Stimulated activated CD4-positive, alpha-beta T cell treated with anti-CD3 and anti-CD28 coated beads, TNF-alpha, amount 100 ng/mL, for 24 hours (primary cell): ENCODE data around the gene FXR2.

Experiments
- DNase-seq, 3 experiments: peaks; one replicate each; pipeline ENCODE4 v3.0.0-alpha.2; 2020; ENCODE audit warnings: low read depth in 3 of 3

FXR2 gene

DNA sequence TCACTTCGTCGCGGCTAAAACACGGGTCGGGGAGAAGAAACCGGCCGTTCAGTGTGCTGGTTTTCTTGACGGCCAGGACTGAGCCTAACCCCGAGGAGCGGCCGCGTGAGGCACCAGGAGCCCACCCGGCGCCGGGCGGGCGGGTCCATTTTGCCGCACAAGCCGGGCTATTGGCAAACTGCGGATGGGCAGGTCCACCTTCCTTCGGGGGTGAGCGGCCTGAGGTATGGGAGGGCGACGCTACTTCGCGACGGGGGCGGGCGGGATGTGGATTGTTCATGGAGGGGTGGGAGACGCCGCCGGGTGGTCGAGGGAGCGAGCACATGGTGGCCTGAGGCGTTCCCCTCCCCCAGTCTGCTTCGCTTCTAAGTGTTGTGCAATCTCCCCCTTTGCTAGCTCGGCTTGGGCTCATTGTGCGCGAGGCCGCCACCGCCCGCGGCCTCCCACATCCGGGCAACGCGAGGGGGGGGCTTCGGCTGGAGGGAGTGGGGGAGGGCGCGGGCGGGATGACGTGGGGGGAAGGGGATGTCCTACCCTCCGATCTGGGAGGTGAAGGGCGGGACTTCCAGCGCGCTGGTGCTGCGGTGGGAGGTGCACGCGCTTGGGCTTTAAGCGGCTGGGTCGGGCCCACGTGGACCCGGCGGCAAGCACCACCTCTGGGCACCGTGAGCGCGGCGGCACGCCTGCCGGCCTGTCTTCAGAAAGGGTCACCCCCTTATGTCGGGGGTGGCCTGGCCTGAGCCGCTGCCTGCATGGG, 41.2 kb downstream of the FXR2 start:
- peak; percentile 81 to 88 (median 82) for DNase-seq

DNA sequence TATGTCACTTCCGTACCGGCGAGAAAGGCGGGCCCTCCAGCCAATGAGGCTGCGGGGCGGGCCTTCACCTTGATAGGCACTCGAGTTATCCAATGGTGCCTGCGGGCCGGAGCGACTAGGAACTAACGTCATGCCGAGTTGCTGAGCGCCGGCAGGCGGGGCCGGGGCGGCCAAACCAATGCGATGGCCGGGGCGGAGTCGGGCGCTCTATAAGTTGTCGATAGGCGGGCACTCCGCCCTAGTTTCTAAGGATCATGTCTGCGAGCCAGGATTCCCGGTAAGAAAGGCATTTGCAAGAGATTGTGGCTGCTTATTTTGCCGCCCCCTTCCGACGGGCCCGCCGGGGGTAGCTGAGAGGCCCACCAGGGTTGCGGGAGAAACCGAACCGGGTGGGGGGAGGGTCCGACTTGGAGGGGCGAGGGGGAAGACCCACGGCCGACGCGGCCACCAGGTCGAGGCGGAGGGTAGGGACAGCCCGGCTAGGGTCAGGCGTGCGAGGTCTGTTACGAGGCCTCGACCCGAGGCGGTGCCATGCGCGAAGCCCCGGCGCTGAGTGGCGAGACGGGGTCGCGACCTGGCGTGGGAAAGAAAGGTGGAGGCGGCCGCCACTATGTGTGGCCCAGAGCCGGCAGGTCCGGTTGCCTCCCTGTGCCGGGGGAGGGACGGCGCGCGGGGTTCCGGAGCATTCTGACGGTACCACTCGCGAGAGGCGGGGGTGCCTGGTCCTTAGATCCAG, 41.9 kb downstream of the FXR2 start:
- peak in 2 of 3 experiments; percentile 99 to 100 for DNase-seq

DNA sequence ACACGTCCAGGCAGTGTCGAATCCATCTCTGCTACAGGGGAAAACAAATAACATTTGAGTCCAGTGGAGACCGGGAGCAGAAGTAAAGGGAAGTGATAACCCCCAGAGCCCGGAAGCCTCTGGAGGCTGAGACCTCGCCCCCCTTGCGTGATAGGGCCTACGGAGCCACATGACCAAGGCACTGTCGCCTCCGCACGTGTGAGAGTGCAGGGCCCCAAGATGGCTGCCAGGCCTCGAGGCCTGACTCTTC, 42.4 kb downstream of the FXR2 start:
- peak in 1 of 3 experiments; percentile 98 for DNase-seq

DNA sequence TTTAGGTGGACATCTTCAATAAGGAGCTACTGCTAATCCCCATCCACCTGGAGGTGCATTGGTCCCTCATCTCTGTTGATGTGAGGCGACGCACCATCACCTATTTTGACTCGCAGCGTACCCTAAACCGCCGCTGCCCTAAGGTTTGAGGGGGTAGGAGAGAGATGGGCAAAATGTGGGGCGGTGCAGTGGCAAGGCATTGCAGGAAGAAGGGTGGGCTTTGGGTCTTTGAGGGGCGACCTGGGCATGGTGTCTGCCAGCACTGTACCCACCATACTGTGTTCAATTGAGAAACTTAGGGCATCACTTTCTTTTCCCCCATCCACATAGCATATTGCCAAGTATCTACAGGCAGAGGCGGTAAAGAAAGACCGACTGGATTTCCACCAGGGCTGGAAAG, 44.3 kb downstream of the FXR2 start:
- no peak for DNase-seq

DNA sequence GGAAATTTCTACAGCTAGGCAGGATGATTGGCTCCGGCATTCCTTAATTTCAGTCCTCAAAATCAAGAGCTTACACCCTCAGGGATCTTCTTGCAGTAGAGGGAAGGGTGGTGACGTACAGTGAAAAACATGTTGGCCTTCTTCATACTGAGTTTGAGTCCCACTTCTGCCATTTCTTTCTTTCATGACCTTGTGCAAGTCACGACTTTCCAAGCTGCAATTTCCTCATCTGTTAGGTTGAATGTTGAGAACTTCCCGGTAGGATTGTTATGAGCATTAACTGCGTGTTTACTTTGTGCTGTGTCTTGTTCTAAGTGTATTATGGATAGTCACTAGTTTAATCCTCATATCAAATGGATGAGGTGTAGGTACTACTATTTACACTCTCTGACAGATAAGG, 45.1 kb downstream of the FXR2 start:
- no peak for DNase-seq

DNA sequence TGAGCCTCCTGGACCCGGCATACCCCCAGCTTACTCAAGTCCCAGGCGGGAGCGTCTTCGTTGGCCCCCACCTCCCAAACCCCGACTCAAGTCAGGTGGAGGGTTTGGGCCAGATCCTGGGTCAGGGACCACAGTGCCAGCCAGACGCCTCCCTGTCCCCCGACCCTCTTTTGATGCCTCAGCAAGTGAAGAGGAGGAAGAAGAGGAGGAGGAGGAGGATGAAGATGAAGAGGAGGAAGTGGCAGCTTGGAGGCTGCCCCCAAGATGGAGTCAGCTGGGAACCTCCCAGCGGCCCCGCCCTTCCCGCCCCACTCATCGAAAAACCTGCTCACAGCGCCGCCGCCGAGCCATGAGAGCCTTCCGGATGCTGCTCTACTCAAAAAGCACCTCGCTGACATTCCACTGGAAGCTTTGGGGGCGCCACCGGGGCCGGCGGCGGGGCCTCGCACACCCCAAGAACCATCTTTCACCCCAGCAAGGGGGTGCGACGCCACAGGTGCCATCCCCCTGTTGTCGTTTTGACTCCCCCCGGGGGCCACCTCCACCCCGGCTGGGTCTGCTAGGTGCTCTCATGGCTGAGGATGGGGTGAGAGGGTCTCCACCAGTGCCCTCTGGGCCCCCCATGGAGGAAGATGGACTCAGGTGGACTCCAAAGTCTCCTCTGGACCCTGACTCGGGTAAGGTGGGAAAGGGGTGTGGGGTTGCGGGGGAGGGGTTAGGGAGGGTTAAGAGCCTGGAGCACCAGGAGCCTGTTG, 51.4 kb downstream of the FXR2 start:
- DNase-seq = no peak

DNA sequence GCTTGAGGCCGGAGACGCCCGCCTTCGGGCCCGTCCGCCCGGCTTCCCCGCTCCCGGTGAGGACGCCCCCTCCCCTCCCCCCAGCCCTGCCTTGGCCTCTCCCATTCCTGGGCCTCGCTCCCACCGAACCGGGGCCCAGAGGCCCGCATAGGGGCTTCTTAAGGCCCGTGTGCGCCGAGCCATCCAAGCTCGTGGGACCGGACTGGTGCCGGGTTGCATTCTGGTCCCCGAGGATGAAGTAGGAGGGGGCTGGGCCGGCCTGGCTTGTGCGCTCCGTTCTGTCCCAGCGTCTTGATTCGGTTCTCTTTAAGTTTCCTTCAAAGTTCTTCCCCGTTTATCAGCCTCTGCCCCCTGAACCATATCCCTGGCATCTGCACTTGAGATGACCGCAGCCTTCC, 52.5 kb downstream of the FXR2 start:
- DNase-seq = no peak

DNA sequence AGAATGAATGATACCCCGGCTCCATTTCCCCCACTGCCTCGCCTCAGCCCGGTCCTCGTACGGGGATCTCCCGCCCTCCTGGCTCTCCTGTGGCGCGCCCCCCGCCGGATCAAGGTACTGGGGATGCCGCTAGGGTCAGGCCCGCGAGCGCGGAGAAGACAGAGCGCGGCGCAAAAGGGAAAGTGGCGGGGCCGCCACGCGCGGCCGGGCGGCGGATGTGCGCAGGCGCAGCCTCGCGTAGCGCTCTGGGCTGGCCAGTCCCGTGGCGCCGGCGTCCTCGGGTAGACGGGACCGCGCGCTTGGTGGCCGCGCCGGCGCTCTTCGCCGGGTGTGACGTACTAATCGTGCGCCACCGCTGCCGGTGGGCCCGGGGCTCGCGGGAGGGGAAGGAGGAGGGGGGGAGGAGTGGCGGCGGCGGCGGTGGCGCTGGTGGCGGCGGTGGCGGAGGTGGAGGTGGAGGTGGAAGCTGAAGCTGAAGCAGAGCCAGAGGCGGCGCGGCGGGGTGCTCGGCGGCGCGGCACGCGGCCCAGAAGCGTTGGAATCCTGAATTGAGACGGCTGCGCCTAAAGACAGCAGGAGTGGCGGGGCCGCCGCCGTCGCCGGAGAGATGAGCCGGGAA, 53.0 kb downstream of the FXR2 start, which contains the start of gene SENP3:
Gene SENP3, plus strand, starts transcription at position 331 of the 619 bp plus-strand sequence. CDS start 1,158 bp downstream, outside the sequence.
- DNase-seq = peak; percentile 81 to 88 (median 85)

DNA sequence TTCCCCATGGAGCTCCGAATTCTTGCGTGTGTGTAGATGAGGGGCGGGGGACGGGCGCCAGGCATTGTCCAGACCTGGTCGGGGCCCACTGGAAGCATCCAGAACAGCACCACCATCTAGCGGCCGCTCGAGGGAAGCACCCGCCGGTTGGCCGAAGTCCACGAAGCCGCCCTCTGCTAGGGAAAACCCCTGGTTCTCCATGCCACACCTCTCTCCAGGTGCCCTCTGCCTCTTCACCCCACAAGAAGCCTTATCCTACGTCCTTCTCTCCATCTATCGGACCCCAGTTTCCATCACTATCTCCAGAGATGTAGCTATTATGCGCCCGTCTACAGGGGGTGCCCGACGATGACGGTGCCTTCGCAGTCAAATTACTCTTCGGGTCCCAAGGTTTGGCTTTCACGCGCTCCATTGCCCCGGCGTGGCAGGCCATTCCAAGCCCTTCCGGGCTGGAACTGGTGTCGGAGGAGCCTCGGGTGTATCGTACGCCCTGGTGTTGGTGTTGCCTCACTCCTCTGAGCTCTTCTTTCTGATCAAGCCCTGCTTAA, 53.6 kb downstream of the FXR2 start:
- DNase-seq = peak; percentile 76 to 87 (median 78)

DNA sequence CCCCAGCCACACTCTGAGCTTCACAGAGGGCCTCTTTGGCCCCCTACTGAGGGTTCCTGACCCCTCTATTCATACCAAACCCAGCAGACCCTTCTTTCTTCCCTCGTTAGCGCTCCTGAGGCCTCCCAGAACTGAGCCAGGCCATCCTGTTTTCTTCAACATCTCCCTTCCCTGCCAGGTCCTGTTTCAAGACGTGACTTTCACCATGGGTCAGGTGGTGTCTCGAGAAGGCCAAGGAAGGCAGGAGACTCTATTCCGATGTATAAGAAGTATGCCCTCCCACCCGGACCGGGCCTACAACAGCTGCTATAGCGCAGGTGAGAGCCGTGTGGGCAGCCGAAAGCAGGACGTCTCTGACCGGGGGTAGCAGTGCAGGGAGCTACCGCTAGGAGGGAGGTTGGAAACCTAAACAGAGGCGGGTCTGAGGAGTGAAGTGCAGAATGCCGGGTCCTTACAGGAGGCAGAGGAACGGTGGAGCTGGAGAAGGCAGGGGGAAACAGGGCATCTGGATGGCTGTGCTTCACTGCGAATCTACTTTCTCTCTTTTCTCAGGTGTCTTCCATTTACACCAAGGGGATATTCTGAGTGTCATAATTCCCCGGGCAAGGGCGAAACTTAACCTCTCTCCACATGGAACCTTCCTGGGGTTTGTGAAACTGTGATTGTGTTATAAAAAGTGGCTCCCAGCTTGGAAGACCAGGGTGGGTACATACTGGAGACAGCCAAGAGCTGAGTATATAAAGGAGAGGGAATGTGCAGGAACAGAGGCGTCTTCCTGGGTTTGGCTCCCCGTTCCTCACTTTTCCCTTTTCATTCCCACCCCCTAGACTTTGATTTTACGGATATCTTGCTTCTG, 54.3 kb downstream of the FXR2 start:
- peak in 1 of 3 experiments; percentile 63 for DNase-seq

DNA sequence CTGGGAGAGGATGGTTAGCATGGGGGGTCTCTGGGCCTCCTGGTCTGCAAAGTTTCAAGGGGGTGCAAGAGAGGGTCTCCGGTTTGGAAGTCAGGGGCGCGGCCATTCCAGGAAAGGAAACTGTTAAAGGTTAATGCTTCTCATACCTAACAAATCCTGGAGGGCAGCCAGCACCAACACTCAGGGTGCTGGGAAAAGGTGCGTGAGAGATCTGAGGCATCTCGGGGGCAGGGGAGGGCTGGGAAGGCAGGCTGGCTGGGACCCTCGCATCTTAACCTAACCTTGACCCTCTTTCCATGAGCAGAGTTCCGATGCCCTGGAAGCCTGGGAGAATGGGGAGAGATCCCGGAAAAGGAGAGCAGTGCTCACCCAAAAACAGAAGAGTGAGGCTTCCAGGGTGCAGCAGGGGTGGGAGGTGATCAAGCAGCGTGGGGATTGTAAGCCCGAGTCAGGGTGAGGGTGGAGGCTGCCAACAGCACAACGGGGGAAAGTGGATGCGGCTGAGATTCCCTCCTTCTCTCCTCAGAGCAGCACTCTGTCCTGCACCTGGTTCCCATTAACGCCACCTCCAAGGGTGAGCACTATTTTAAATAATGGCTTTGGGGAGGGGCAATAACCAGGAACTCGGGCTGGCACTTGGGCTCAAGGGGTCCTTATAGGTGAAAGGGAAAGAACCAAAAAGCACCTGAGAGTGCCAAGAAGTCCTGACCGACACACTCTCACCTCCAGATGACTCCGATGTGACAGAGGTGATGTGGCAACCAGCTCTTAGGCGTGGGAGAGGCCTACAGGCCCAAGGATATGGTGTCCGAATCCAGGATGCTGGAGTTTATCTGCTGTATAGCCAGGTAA, 55.2 kb downstream of the FXR2 start:
- DNase-seq = no peak

DNA sequence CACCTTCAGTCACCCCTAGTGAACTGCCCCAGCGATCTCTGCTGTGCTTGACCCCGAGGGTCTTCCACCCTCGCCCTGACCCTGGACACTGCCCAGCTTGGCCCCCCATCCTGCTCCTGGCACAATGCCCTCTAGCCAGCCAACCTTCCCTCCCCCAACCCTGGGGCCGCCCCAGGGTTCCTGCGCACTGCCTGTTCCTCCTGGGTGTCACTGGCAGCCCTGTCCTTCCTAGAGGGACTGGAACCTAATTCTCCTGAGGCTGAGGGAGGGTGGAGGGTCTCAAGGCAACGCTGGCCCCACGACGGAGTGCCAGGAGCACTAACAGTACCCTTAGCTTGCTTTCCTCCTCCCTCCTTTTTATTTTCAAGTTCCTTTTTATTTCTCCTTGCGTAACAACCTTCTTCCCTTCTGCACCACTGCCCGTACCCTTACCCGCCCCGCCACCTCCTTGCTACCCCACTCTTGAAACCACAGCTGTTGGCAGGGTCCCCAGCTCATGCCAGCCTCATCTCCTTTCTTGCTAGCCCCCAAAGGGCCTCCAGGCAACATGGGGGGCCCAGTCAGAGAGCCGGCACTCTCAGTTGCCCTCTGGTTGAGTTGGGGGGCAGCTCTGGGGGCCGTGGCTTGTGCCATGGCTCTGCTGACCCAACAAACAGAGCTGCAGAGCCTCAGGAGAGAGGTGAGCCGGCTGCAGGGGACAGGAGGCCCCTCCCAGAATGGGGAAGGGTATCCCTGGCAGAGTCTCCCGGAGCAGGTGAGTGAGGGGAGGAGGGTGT, 56.0 kb downstream of the FXR2 start, which contains the start of gene TNFSF13:
Gene TNFSF13, plus strand, starts transcription at position 207 of the 776 bp plus-strand sequence. Its CDS starts 290 bp downstream, at position 497.
- no peak for DNase-seq

DNA sequence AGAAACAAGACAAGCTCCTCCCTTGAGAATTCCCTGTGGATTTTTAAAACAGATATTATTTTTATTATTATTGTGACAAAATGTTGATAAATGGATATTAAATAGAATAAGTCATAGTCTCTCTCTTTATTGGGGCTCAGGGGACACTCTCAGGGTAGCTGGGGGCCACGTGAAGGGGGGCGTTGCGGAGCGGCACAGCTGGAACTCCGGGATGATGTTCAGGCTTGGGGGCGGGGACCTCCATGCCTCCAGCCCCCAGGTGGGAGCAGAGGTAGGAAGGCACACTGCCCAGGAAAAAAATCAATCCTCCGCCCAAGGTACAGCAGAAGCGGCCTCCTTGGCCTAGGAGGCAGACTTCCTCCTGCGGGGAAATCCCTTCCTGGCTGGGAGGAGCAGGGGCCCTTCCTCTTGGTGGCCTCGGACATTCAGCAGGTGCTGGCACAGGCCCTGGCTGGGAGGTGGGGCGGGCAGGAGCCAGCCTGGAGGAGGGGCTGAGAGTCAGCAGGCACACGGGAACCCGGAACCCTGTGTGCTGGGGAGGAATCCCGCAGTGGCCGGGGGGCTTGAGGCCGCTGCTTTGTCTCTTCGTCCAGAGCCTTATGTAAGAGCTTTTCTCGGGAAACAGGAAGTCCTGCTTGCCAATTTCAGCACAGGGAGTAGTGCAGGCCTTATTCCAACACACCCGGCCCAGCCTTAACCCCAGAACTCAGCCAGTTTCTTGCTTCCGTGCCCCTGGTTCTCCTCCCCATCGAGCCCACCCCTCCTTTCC, 56.7 kb downstream of the FXR2 start:
- DNase-seq = no peak

DNA sequence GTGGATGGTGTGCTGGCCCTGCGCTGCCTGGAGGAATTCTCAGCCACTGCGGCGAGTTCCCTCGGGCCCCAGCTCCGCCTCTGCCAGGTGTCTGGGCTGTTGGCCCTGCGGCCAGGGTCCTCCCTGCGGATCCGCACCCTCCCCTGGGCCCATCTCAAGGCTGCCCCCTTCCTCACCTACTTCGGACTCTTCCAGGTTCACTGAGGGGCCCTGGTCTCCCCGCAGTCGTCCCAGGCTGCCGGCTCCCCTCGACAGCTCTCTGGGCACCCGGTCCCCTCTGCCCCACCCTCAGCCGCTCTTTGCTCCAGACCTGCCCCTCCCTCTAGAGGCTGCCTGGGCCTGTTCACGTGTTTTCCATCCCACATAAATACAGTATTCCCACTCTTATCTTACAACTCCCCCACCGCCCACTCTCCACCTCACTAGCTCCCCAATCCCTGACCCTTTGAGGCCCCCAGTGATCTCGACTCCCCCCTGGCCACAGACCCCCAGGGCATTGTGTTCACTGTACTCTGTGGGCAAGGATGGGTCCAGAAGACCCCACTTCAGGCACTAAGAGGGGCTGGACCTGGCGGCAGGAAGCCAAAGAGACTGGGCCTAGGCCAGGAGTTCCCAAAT, 57.4 kb downstream of the FXR2 start:
- no peak for DNase-seq

DNA sequence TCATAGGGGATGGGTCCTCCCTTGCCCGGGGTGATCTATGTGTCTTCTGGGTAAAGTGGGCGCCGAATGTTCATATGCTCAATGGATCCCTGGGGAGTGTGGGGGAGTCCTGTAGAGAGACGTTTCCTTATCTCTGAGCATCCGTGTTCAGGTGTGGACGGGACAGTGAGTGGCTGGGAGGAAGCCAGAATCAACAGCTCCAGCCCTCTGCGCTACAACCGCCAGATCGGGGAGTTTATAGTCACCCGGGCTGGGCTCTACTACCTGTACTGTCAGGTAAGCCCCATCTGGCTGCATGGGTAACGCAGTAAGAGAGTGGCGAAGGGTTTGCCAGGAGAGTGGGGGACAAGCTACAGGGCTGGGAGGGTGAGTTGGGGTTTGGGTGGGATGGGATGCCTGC, 58.1 kb downstream of the FXR2 start:
- no peak for DNase-seq

DNA sequence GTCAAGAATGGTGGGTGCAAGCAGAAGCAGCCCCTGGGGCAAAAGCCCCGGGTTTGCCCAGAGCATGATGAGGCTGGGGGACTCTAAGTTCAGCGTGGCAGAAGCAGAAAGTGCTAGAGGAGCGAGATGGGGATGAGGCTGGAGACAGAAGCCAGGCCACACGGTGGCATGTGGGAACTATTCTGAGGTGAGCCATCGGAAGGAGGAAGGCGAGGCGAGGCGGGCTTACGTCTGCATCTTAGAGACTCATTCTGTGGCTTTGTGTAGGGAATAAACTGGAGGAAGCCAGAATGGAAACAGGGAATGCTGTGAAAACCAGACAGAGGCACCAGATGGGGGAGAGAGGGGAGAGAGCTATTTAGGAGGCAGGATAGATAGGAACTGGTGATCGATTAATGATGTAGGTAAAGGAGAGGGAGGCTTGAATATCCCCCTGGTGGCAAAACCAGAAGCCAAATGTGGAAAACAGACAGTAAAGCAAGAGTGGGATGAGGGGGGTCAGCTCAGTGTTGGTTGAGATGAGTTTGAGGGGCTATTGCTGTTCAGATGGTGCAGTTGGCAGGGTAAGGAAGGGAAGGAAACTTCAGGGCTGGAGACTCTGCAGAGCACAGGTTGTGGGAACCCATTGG, 59.3 kb downstream of the FXR2 start:
- no peak for DNase-seq

DNA sequence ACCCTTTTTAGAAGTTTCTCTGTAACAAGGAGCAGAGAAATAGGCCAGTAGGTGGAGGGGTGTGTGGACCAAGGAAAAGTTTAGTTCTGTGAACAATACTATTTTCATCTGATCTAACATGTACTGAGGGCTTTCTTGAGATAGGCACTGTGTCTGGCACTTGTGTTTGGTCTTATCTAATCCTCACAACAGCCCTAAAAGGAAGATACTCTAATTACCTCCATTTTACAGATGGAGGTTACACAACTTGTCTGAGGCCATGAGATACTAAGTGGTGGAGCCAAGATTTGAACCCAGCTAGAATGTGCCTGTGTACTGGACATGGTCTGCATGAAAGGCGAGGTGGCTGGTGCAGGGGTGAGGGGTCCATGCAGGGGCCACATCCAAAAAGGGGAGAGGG, 61.3 kb downstream of the FXR2 start:
- no peak for DNase-seq
